GM21576 (cell line): Measurements from ENCODE around the gene NXPE1.

Experiments used
- ATAC-seq: cut with Tn5 transposase; IDR thresholded peaks from one replicate; pipeline ENCODE4 v1.9.1; 2021; ENCODE audit warnings: mild to moderate bottlenecking, moderate library complexity; ENCODE audit not compliant: unreplicated experiment

NXPE1 gene

DNA sequence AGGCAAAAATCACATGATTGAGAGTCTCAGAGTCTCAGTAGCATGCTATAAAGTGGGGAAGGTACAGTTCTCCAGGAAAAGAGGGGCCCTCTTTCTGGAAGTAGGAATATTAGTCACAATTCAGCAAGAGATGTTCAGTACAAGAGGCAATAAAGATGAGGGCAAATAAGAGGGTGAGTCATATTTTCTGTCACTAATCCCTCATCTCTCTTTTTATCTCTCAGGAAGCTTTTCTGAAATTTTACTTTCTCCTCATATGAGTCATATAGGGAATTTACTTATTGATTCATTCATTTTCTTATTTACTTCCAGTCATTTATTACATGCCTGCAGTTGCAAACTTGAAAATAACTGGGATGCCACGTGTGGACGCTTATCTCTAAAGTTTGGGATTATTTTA is 3.4 kb upstream of the NXPE1 start:
- no peak for ATAC-seq

DNA sequence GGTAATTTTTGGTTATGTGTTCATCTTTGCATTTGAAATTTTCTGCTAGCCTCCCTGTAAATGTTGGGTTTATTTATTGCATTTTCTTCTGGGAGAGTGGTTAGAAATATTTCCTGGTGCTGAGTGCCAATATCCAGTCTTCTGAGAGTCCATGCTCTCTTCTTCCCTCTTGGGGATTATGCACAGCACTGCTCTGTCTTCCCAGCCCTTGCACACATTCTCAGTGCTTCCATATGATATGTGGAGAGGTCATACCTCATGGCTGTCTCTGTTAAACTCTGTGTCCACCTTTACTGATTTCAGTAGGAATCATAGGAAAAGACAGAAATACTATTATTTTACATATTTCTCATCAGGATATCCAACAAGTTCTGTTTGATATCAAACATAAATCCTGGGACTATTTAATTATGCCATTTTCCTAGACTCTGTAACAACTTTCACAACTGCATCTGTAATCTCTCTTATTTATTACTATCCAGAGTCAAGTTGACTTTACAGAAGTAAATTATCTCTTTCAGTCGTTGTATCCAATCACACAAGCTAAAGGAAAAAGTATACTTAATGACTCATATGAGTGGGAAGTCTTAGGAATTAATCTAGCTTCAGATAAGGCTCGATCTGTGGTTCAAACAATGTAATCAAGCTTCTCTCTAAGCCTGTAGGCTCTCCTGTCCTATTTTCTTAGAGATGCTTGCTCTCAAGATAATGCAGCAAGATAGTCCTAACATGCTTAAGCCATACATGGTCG is 2.7 kb upstream of the NXPE1 start:
- ATAC-seq, result no peak

DNA sequence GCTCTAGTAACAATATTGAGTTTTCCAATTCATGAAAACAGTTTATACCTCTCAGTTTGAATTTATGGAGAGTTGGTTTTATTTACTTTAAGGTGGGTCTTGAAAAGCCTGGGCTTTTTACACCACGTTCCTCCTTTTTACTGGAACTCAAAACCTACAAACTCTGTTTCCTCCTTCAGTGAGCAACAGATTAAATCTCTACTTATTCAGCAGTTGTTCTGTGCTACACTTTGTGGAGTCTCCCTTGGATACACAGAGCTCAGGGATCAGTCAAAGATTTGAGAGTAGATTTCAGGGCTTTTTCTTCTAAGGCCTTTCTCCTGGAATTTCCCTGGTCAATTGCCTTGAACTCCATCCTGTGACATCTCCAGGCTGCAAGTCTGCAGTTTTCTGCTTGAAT is 3.5 kb downstream of the NXPE1 start:
- ATAC-seq, result no peak

DNA sequence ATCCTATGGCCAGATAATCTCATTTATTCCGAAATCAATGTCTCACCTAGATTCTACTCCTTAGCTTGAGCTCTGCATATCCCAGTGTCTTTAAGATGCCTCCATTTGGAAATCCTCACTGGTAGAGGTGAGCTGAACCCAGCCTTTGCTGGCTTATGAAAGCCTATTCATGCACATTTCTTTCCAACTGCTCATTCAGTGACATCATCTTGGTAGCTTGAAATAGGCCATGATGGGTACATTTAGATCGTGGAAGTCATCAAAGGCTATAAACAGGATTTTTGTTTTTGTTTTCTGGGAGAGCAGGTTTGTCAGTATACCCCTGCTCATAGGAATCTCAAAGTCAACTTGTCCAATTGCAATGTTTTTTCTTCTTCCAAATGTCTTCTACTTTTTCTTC is 6.0 kb downstream of the NXPE1 start:
- no peak for ATAC-seq

DNA sequence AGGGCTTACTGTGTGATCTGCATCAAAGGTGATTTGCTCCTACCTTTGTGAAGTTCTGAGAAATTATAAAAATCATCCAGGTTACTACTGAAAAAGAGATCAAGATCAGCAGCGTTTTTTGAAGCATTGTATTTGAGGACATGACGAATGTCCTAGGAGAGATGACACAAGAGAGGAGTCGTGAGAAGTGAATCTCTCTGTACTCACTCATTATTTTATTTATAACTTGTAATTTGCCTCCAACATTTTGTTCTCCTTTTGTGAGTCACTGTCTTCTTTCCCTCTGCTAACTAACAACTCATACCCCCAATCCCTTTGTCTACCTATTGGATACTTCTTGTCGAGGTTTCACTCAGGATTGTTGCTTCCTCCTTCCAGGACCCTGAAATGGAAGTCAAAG is 8.6 kb downstream of the NXPE1 start:
- ATAC-seq, result no peak

DNA sequence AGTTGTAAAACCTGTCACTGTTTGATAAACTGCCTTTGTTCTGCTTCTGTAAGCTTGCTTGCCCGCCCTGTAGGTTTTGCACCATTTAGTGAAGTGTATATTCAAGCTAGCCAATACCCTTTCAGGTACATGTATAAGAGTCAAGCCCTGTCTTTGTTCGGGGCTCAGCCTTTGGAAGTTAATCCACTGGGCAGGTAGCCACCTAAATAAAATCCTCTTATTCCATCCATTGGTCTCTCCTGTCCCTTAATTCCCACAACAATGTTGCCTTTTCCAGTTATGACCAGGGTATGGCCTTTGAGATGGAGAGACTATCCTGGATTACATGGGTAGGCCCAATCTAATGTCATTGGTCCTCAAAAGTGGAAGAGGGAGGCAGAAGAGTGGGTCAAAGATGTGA is 34.0 kb downstream of the NXPE1 start:
- ATAC-seq, result no peak

DNA sequence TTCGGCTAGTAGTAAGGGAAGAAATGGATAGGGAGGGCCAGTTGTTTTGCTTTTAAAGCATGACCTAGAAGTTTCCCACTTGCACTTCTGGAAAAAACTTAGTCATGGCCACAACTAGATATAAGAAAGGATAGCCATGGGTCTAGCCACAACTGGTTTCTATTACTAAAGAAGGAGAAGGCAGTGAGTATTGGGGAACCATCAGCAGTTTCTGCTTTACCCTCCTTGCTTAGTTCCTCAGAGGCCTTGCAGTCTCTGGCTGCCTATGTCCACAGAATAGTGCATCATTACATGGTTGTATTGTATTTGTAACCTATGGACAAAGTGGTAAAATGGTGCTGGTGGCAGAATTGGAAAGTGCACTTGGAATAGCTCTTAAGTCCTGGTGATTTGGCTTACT is 35.6 kb downstream of the NXPE1 start:
- ATAC-seq, result no peak

DNA sequence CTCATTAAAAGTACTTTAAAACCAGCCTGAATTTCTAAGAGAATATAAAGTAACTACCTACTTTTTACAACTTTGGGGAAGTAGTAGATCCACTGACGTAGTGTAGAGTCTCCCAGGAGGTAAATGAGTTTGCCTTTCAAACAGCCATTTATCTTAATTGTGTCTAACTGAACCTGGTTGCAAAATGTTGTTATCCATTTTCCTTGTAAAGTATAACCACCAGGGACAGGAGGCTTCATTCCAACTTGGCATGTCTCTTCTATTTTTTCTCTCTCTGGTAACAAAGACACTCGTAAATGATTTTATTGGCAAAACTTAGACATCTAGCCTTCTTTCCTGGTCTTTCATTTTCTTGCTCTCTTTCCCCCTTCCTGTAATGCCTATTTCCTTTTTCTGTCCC is 36.9 kb downstream of the NXPE1 start:
- no peak for ATAC-seq

DNA sequence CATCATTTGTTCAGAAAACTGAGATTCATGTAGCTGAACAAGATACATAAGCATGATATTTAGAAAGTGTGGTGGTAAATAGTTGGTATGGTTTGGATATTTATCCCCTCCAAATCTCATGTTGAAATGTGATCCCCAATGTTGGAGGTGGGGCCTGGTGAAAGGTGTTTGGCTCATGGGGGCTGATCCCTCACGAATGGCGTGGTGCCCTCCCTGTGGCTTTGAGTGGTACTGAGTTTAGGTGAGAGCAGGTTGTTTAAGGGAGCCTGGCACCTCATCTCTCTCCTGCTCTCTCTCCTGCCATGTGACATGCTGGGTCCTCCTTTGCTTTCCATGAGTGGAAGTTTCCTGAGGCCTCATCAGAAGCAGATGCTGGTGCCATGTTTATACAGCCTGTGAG is 48.1 kb downstream of the NXPE1 start:
- ATAC-seq, result no peak

DNA sequence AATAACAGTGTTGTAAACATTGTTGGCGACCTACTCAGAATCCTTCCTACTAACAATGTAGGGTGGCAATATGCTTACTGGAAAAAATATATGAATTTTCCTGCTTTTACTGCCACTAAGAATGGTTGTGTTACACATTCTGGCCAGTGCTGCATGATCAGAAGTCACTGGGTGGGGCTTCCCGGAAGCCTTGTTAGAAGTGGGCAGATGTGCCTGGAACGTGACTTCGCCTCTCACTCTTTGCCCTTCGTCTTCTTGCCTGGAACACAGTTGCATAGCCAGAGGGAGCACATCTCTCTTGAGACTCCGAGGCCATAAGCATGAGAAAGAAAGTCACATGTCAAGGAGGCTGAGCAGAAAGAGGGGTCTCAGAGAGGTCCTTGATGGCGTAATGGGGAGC is 48.6 kb downstream of the NXPE1 start:
- ATAC-seq, result no peak

DNA sequence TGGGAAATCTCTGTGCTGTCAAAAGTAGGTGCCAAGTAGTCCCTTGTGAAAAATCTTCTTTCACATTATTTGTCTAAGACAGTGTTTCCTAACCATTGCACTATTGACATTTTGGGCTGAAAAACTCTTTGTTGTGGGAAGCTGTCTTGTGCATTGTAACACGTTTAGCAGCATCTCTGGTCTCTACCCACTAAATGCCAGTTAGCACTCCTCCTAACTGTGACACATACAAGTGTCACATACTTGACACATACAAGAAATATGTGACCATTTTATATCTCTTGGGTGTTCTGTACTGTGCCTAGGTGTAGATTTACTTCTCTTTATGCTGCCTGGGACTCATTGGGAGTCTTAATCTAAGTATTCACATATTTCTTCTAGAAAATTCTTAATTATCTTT is 57.8 kb downstream of the NXPE1 start:
- ATAC-seq, result no peak

DNA sequence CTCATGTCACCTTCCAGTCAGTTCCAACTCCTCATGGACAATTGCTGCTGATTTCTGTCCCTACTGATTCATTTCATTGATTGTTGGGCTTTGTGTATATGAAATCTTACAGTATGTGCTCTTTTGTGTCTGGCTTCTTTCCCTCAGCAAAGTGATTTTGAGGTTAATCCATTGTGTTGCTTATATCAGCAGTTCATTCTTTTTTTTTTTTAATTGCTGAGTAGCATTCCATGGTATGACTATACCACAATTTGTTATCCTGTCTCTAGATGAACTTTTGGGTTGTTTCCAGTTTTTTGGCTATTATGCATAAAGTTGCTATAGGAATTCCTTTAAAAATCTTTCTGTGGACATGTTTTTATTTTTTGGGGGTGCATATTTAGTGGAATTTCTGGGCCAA is 59.9 kb downstream of the NXPE1 start:
- no peak for ATAC-seq

DNA sequence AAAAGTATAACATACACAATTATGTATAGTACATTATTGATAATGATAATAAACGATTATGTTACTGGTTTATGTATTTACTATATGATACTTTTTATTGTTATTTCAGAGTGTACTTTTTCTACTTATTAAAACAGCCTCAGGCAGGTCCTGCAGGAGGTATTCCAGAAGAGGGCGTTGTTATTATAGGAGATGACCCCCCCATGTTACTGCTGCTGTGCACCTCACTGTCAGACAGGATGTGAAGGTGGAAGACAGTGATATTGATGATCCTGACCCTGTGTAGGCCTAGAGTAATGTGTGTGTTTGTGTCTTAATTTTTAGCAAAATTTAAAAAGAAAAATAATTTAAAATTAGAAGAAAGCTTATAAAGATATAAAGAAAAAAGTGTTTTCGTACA is 62.8 kb downstream of the NXPE1 start:
- no peak for ATAC-seq

DNA sequence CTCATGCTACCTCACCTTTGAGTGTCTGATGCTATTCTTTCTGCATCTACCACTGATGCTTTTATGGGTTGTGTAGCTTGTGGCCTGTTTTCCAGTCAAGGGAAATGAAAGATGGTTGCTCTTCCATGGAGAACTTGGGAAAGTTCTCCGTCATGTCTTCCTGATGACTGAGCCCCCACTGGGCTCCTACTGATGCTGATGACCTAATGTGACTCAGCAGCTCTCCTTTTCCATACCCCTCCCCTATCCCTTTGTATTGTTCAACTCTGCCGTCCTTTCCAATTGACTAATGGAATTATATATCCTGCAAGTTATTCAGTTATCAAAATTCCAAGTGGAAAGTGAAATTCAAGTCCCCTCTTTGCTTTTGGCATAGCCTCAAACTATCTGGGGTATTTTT is 75.8 kb downstream of the NXPE1 start:
- no peak for ATAC-seq

DNA sequence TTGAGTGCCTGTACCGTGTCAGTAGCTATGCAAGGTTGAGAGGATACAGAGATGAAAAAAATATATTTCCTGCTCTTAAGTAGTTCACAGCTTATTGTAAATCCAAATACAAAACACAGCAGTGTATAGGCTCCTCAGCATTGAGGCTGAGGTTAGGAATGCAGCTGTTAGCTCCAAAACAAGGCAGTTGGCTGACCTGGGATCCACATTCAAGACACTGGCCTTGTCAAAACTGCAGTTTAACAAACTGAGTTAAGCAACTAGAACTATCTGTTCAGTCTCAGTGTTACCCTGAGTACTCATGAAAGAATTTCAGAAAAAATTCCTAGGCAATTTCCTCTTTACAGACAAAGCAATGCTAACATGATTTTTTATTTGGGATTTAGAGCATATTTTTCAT is 77.6 kb downstream of the NXPE1 start:
- ATAC-seq, result no peak

DNA sequence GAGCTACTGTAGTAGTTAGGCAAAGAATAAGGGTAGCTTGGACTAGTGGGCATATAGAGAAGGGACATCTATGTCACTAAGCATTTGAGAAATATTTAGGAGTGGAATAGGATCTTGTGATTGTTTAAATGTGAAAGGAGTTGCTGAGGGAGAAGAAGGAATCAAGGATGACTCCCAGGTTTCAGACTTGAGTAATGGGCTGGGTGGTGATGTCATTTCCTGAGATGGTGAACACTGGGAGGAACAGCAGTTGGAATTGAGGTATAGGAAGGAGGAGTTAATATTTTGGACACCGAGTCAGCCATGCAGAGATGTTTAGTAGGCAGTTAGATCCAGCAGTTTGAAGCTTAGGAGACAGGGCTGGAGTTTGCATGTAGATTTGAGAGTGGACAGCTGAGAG is 80.3 kb downstream of the NXPE1 start:
- no peak for ATAC-seq

DNA sequence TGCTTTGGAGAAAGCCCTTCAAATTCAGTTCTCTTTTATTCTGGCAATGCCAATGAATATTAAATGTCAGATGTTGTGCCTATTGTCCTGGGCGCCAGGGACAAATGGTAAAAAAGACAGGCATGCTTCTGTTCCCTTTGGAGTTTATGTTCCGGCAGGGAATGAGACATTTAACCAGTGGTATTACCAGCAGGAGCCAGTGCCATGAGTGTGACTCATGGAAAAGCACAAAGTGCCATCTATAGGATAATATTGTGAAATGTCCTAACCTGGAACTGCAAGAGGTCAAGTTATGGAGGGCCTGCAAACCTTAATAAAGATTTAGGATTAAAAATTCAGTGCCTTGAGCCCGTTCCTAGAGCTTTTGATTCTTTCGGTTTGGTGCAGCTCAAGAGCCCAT is 80.9 kb downstream of the NXPE1 start:
- no peak for ATAC-seq

DNA sequence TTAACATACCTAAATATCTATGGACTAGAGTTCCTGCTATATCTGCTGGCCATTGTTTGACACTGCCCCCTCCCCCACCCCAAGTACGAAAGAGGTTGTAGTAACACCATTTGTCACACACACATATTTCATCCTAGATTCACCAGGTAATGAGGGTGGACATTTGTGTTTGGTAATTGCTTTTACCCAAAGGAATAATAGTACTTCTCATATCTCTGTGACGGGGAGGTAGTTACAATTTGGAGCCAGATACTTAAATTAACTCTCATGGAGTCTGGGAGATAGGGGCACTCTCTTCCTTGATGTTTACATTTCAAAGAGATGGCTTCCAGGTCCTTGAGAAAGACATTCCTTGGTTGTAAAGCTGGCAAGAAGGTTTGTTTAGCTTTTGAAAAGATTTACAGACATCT is 81.7 kb downstream of the NXPE1 start:
- no peak for ATAC-seq

DNA sequence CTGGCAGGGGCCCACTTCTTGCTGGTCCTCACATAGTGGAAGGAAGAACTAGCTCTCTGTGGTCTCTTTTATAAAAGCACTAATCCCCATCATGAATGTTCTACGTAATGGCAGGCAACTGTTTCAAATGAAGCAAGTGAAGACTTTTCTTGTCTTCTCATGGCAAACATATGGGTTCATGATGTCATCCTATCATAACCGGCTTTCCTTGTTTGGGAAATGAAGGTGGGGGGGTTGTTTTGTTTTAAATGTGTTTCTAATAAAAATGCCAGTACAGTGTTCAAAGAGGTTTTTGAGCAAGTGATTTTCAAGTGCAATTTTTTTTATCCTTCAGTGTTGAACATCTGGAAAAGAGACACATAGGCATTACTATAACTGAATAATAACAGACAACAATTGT is 87.0 kb downstream of the NXPE1 start:
- ATAC-seq, result no peak
